ENCODE measurements around the gene CDH13. TPM values are rescaled to one million over a fixed set of nuclear protein-coding genes. Genes with fewer than 3 reads are reported as not detected.

Gene CDH13
- total RNA-seq, 1 experiment from 2014 or later: 0.89 TPM

DNA sequence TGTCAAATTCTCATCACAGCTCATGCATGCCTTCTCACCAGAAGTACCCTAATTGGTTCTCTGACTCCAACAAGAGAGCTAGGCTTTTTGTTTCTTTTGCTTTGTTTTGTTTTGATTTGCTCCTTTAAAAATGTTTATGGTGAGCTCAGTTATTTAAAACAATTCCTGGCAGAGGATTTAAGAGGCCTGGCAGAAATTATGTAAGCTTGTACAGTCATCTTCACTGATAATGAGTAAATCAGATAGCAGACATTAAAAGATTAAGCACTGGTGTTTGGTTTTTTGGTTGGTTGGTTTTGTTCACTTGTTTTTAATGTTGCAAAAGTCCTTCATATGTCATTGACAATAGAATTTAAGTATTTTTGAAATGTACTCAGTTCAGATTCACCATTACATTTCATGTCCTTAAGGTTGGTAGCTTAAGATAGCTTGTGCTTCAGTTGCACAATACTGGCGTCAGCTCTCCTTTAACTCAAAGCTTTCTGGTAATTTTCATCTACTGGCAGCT, 378.9 kb downstream of the CDH13 start:
- H3K9me3 ChIP-seq: no peaks in the 10 kb centered on the region
- no peak for DNase-seq
- H3K27me3 ChIP-seq: no peaks in the 10 kb centered on the region
- no peak overlapping the region for H3K4me3 ChIP-seq
- no peaks in the 10 kb centered on the region for H3K36me3 ChIP-seq

GRCh38 chr16:83010776-83011720, 384.3 kb downstream of the CDH13 start:
- H3K9me3 ChIP-seq: no peaks in the 10 kb centered on the region
- H3K36me3 ChIP-seq: no peaks in the 10 kb centered on the region
- H3K27me3 ChIP-seq: no peaks in the 10 kb centered on the region
- no peak overlapping the region for H3K4me3 ChIP-seq
- no peak for DNase-seq

DNA sequence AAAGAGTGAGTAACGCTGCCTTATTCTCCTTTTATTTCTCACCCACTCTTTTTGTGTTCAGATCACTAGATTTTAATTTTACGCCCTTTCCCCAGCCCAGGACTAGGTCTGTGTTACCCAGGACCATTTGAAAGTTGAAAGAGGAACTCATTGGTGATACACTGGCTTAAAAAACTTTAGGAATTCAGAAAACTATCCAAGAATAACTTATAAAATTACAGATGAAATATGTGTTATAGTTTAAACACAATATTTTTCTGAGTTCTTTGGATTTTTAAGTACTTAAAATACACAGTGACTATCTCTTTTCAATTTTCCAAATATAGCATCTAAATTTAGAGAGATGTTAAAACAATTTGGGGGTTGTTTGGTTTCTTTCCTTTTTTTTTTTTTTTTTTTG, 385.2 kb downstream of the CDH13 start:
- H3K4me3 ChIP-seq: no peak overlapping the region
- no peaks in the 10 kb centered on the region for H3K36me3 ChIP-seq
- H3K27me3 ChIP-seq: no peaks in the 10 kb centered on the region
- no peaks in the 10 kb centered on the region for H3K9me3 ChIP-seq
- DNase-seq: no peak

GRCh38 chr16:83013071-83013470, 386.3 kb downstream of the CDH13 start:
- Histone ChIP-seq H3K4me3 (no peak overlapping the region), H3K27me3 (no peaks in the 10 kb centered on the region), H3K9me3 (no peaks in the 10 kb centered on the region), H3K36me3 (no peaks in the 10 kb centered on the region)
- no peak for DNase-seq

GRCh38 chr16:83019963-83020362, 393.2 kb downstream of the CDH13 start:
- Histone ChIP-seq H3K36me3 (no peaks in the 10 kb centered on the region), H3K4me3 (no peak overlapping the region), H3K27me3 (no peaks in the 10 kb centered on the region), H3K9me3 (no peaks in the 10 kb centered on the region)
- no peak for DNase-seq

DNA sequence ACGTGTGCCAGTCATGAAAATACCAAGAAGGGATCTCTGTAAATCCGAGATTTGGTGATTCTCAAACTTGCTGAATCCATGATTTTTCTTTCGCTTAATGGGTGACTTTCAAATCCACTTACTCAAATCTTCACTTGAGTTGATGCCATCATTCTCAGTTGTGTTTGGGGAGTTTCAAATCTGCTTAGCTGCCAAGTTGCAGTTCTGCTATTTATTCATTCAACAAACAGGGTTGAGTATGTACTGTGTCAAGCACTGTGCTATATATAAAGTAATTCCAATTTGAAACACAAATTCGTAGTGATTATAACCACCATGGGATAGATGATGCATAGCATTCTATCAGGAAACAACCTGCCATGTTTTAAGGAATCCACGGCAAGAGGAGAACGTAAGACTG, 394.3 kb downstream of the CDH13 start:
- Histone ChIP-seq H3K36me3 (no peaks in the 10 kb centered on the region), H3K4me3 (no peak overlapping the region), H3K27me3 (no peaks in the 10 kb centered on the region), H3K9me3 (no peaks in the 10 kb centered on the region)
- no peak for DNase-seq

DNA sequence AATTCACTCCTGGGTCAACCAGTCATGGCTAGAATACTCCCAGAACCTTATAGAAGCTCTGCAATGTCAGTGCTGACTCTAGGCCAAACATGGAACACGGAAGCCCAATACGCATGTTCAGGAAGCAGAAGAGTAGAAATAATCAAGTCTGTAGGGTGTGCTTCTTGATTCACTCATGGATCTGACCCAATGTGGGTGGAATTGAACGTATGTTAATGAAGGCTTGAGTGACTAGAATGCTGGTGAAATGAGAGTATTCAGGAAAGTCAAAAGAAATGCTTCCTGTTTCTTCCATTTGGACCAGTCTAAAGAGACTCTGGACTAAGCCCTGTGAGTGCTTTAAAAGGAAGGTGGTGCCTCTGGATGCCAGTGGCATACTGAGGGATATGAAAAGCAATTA, 395.0 kb downstream of the CDH13 start:
- Histone ChIP-seq H3K9me3 (no peaks in the 10 kb centered on the region), H3K27me3 (no peaks in the 10 kb centered on the region), H3K36me3 (no peaks in the 10 kb centered on the region), H3K4me3 (no peak overlapping the region)
- DNase-seq: no peak

- Histone ChIP-seq H3K9me3 (no peaks in the 10 kb centered on the region), H3K4me3 (no peak overlapping the region), H3K36me3 (no peaks in the 10 kb centered on the region), H3K27me3 (no peaks in the 10 kb centered on the region)
- no peak for DNase-seq
Observed at GRCh38 chr16:83023011-83023410, 396.2 kb downstream of the CDH13 start.

- no peak overlapping the region for H3K4me3 ChIP-seq
- no peaks in the 10 kb centered on the region for H3K36me3 ChIP-seq
- H3K27me3 ChIP-seq: no peaks in the 10 kb centered on the region
- DNase-seq: no peak
- H3K9me3 ChIP-seq: no peaks in the 10 kb centered on the region
Observed at GRCh38 chr16:83023640-83024039, 396.9 kb downstream of the CDH13 start.

- H3K9me3 ChIP-seq: no peaks in the 10 kb centered on the region
- no peaks in the 10 kb centered on the region for H3K36me3 ChIP-seq
- H3K27me3 ChIP-seq: no peaks in the 10 kb centered on the region
- DNase-seq: no peak
- H3K4me3 ChIP-seq: no peak overlapping the region
Observed at GRCh38 chr16:83027973-83028372, 401.2 kb downstream of the CDH13 start.

- Histone ChIP-seq H3K36me3 (no peaks in the 10 kb centered on the region), H3K27me3 (no peaks in the 10 kb centered on the region), H3K9me3 (no peaks in the 10 kb centered on the region), H3K4me3 (no peak overlapping the region)
- DNase-seq: no peak
Observed at GRCh38 chr16:83029467-83029866, 402.7 kb downstream of the CDH13 start.

DNA sequence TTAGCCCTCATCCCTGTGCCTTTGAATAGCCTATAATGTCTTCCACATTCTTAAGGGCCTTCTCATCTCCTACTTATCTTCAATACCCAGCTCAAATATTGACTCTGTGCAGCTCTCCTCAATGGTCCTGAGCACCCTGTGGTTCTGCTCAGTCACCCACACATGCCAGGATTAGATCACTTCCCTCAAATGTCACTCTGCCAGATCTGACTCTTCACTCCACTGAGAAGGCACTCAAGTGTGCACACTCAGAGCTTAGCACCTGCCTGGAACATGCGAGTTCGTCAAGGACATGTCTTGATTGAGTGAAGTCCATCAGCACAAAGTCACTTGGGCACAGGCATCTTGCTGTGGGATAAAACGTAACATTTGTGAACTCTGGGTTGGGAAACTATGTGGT, 404.8 kb downstream of the CDH13 start:
- Histone ChIP-seq H3K36me3 (no peaks in the 10 kb centered on the region), H3K9me3 (no peaks in the 10 kb centered on the region), H3K4me3 (no peak overlapping the region), H3K27me3 (no peaks in the 10 kb centered on the region)
- DNase-seq: no peak

DNA sequence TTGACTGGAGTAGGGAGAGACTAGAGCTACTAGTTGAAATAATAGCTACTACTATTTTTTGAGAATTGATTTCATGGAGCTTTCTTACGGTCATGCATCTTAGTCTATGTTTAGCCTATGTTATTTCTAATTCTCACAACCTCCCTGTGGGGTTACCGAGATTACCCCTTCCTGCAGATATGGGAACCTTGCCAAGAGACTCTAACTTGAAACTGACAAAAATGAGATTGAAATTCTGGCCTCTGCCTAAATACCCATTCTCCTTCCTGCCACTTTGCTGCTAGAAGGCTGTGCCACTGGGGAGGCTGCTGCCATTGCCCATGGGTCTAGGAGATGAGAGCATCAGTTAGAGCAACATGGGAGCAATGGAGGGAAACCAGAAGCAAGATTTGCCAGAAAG, 410.3 kb downstream of the CDH13 start:
- no peak overlapping the region for H3K4me3 ChIP-seq
- no peak for DNase-seq
- H3K36me3 ChIP-seq: no peaks in the 10 kb centered on the region
- H3K27me3 ChIP-seq: no peaks in the 10 kb centered on the region
- no peaks in the 10 kb centered on the region for H3K9me3 ChIP-seq

- Histone ChIP-seq H3K27me3 (no peaks in the 10 kb centered on the region), H3K9me3 (no peaks in the 10 kb centered on the region), H3K36me3 (no peaks in the 10 kb centered on the region), H3K4me3 (no peak overlapping the region)
- no peak for DNase-seq
Observed at GRCh38 chr16:83037884-83038283, 411.1 kb downstream of the CDH13 start.

DNA sequence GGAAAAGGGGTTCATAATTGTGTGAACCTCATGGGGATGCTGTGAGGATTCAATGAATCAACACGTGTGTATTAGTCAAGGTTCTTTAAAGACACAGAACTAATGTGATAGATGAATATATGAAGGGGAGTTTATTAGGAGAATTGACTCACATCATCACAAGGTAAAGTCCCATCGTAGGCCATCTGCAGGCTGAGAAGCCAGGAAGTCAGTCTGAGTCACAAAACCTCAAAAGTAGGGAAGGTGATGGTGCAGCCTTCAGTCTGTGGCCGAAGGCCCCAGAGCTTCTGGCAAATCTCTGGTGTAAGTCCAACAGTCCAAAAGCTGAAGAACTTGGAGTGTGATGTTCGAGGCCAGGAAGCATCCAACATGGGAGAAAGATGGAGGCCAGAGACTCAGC, 413.4 kb downstream of the CDH13 start:
- no peaks in the 10 kb centered on the region for H3K9me3 ChIP-seq
- H3K36me3 ChIP-seq: no peaks in the 10 kb centered on the region
- H3K4me3 ChIP-seq: no peak overlapping the region
- no peak for DNase-seq
- H3K27me3 ChIP-seq: no peaks in the 10 kb centered on the region

DNA sequence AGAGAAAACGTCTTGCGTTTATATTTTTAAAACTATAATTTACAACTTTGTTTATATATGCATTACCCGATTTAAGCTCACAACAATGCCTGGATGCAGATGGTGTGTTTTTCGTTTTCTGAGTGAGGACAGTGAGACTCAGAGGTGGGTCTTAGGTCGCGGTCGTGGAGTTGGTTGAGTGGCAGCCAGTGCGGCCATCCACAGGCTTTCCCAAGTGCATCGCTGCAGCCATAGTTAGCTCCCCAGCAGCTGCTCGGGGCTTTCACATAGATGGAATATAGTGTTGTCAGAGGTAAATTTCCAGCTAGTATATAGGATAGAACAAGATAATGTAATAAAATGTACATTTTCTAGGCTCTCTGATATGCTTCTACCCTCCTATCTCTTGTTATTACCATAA, 417.8 kb downstream of the CDH13 start:
- Histone ChIP-seq H3K27me3 (no peaks in the 10 kb centered on the region), H3K4me3 (no peak overlapping the region), H3K36me3 (no peaks in the 10 kb centered on the region), H3K9me3 (no peaks in the 10 kb centered on the region)
- no peak for DNase-seq

DNA sequence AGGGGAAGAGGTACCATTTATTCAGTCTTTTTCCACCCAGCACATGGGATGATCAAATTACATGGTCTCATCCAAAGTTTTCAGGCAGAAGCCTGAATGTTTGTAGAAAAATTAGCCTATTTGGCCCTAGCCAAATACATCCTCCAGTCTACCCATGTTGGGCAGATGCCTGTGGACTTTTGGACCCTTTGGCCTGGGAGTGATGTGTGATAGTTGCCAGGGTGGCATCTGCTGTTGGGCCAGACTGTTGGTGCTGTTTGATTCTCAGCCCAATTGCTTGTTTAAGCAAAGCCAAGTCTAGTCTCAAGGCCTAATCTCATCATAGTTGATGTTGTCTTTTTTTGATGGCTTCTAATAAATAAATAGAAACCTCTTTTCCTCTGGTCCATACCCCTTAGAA, 419.0 kb downstream of the CDH13 start:
- Histone ChIP-seq H3K36me3 (no peaks in the 10 kb centered on the region), H3K27me3 (no peaks in the 10 kb centered on the region), H3K9me3 (no peaks in the 10 kb centered on the region), H3K4me3 (no peak overlapping the region)
- DNase-seq: no peak

DNA sequence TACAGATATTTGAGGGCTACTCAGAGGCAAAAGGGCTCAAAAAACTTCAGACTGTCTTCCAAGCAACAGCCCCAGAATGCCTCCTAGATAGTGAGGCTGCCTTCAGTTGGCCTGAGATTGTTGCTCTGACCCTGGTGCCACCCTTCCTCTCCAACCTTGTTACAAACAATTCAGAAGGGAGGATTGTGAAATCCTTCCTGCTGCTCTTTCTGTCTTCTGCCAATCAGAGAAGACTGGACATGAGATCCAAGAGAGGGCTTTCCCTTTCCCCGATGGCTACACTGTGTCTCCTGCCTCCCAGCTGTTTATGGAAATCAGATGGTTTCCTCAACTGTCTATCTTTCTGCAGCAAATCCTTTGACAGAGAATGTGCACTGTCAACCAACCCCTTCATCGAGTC, 419.9 kb downstream of the CDH13 start:
- Histone ChIP-seq H3K27me3 (no peaks in the 10 kb centered on the region), H3K9me3 (no peaks in the 10 kb centered on the region)
- DNase-seq: no peak

More for the DNA sequence above, 419.9 kb downstream of the CDH13 start:
- Histone ChIP-seq H3K4me3 (no peak overlapping the region), H3K36me3 (no peaks in the 10 kb centered on the region)
